Measurements from ENCODE around the gene ZNF207.
"Not testable (repeated sequence)": the region's sequence is repeated elsewhere in the genome, so short reads cannot be mapped to it uniquely, and the experiment has no call there.

The ZNF207 gene

GRCh38 chr17:32319548-32319905 lies 30.4 kb upstream of the ZNF207 start:
- DNase-seq (ENCODE audit: low read depth, low spot score) = no peak
- no peak overlapping the region for H3K4me3 ChIP-seq (ENCODE audit: low read depth, low read length)
- POLR2A ChIA-PET = no interaction called here
- CTCF ChIA-PET = interaction anchor here (0.6 to 5.0 kb wide), 26 partner anchors 8 to 206 kb away, joined by 3 to 47 read pairs (median 4); no protein-coding TSS in a partner anchor
- TF ChIP-seq, protein P1, sequence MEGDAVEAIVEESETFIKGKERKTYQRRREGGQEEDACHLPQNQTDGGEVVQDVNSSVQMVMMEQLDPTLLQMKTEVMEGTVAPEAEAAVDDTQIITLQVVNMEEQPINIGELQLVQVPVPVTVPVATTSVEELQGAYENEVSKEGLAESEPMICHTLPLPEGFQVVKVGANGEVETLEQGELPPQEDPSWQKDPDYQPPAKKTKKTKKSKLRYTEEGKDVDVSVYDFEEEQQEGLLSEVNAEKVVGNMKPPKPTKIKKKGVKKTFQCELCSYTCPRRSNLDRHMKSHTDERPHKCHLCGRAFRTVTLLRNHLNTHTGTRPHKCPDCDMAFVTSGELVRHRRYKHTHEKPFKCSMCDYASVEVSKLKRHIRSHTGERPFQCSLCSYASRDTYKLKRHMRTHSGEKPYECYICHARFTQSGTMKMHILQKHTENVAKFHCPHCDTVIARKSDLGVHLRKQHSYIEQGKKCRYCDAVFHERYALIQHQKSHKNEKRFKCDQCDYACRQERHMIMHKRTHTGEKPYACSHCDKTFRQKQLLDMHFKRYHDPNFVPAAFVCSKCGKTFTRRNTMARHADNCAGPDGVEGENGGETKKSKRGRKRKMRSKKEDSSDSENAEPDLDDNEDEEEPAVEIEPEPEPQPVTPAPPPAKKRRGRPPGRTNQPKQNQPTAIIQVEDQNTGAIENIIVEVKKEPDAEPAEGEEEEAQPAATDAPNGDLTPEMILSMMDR (IDR thresholded peaks at IDR 0.05; ENCODE audit: insufficient read depth, low read length, missing control alignments) = peak; percentile 97

GRCh38 chr17:32320080-32320479 lies 29.9 kb upstream of the ZNF207 start:
- POLR2A ChIA-PET; H3K4me3 ChIP-seq (ENCODE audit: low read depth, low read length); DNase-seq (ENCODE audit: low read depth, low spot score): not testable (repeated sequence)
- CTCF ChIA-PET = interaction anchor here (0.6 to 5.0 kb wide), 26 partner anchors 9 to 206 kb away, joined by 3 to 47 read pairs (median 4); no protein-coding TSS in a partner anchor

DNA sequence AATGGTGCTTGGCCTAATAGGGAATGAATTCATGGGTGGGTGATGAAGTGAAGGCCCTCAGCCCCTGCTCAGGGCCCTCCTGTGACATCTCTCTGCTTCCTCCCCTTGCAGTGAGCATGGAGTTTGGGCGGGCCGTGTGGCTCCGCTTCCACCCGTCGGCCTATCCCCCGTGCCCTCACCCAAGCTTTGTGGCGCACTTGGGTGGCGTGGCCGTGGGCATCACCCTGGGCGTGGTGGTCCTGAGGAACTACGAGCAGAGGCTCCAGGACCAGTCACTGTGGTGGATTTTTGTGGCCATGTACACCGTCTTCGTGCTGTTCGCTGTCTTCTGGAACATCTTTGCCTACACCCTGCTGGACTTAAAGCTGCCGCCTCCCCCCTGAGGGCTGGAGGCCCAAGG lies 29.1 kb upstream of the ZNF207 start:
- H3K4me3 ChIP-seq (ENCODE audit: low read depth, low read length) = no peak overlapping the region
- CTCF ChIA-PET = interaction anchor here (0.8 to 3.6 kb wide), 12 partner anchors 8 to 118 kb away, joined by 3 to 17 read pairs (median 4); no protein-coding TSS in a partner anchor
- DNase-seq (ENCODE audit: low read depth, low spot score) = no peak
- POLR2A ChIA-PET = no interaction called here
- TF ChIP-seq, protein P1 (IDR thresholded peaks at IDR 0.05; ENCODE audit: insufficient read depth, low read length, missing control alignments) = no peak

GRCh38 chr17:32323046-32323445 lies 26.9 kb upstream of the ZNF207 start:
- POLR2A ChIA-PET = no interaction called here
- H3K4me3 ChIP-seq (ENCODE audit: low read depth, low read length) = no peak overlapping the region
- TF ChIP-seq, protein P1 (IDR thresholded peaks at IDR 0.05; ENCODE audit: insufficient read depth, low read length, missing control alignments) = no peak
- no peak for DNase-seq (ENCODE audit: low read depth, low spot score)
- CTCF ChIA-PET = interaction anchor here (0.9 to 1.8 kb wide), 5 partner anchors 8 to 65 kb away, joined by 3 to 9 read pairs (median 4); no protein-coding TSS in a partner anchor

- ChIA-PET POLR2A (interaction anchor here (0.9 kb wide), 1 partner anchor 12 kb away, joined by 3 read pairs; no protein-coding TSS in a partner anchor), CTCF (interaction anchor here (0.7 to 1.8 kb wide), 9 partner anchors 9 to 73 kb away, joined by 3 to 9 read pairs (median 3); no protein-coding TSS in a partner anchor)
- TF ChIP-seq, protein P1 (IDR thresholded peaks at IDR 0.05; ENCODE audit: insufficient read depth, low read length, missing control alignments) = no peak
- peak overlapping the region; percentile 20 for H3K4me3 ChIP-seq (ENCODE audit: low read depth, low read length)
- DNase-seq (ENCODE audit: low read depth, low spot score) = no peak
These were observed 26.0 kb upstream of the ZNF207 start for GRCh38 chr17:32323811-32324491.

DNA sequence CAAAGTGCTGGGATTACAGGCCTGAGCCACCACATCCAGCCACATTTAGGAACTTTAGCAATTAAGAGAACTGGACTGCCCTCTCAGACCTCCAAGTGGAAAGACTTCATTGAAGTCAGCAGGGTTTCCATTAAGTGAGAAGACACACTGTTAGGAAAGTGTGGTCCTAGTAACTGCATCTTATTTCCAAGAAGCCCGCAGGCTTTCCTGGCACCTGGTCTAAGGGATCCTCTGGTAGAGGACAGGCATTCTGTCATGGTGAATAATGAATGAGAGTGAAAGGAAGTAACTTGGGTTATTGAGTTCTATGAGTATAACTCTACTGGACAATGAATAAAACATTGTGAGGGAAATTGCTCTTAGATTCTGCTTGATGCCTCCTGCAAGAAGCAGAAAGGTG lies 22.0 kb upstream of the ZNF207 start:
- H3K4me3 ChIP-seq (ENCODE audit: low read depth, low read length) = no peak overlapping the region
- no peak for DNase-seq (ENCODE audit: low read depth, low spot score)
- POLR2A ChIA-PET = no interaction called here
- TF ChIP-seq, protein P1 (IDR thresholded peaks at IDR 0.05; ENCODE audit: insufficient read depth, low read length, missing control alignments) = no peak
- CTCF ChIA-PET = interaction anchor here (5.4 kb wide), 1 partner anchor 10 kb away, joined by 47 read pairs; no protein-coding TSS in a partner anchor

Data from AG04449 (cell line).